Measurements from ENCODE around the gene IGSF22.
"Not testable (repeated sequence)": the region's sequence is repeated elsewhere in the genome, so short reads cannot be mapped to it uniquely, and the experiment has no call there.

Gene IGSF22

DNA sequence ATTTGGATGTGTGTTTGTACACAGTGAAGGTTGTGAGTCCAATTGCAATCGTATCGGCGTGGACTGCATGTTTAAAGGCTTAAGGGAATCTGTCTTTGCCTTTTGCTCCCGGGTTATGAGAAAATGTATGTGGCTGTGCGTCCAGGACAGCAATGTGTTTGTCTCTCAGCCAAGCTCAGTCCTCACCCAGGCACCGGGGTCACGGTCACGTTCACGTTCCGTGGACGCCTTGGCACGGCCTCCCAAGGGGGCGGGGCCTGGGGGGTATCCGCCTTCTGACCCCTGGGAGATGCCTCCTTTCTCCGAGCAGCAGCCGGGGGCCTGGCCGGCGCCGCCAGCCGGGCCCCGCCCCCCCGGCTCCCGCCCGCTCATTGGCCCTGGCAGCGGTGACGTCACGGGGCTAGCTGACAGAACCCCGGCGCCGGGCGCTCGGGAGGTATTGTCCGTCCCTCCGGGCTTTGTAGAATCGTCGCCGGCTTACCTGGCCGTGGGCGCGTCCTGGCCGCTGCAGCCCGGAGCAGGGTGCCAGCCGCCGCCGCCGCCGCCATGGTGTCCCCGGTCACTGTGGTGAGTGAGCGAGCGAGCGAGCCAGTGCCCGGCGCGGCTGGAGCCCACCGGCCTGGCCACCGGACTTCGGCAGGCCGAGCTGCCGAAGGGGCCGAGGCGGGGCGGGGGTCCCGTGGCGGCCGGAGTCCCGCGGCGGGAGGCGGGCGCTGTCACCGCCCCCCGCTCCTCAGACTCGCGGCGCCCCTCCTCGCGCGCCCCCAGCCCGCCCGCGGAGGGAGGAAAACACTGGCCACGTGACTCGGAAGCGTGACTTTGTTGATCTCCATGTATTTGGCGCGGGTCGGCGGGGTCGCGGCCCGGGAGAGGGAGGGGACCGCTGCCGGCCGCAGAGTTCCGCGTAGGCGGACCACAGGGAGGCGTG lies 27.4 kb downstream of the IGSF22 start, which contains the start of gene TMEM86A:
TSS of gene TMEM86A (plus strand) at position 439 of the 928 bp plus-strand sequence. CDS start at position 547, 108 bp downstream.
- Histone ChIP-seq H3K27me3 (ENCODE audit: control insufficient read depth, insufficient read depth, low read length) (peaks cover 30% of the 10 kb centered on the region), H3K36me3 (ENCODE audit: control insufficient read depth, low read depth, low read length) (no peaks in the 10 kb centered on the region), H3K9me3 (ENCODE audit: control insufficient read depth, low read depth, low read length) (no peaks in the 10 kb centered on the region), H3K27ac (ENCODE audit: low read length) (no peak within 1 kb of the TSS), H3K9ac (ENCODE audit: low read length) (peak within 1 kb of the TSS; percentile 40), H3K4me3 (ENCODE audit: low read length) (peak within 1 kb of the TSS; percentile 69), H3K4me1 (ENCODE audit: control insufficient read depth, low read depth, low read length) (no peaks in the 10 kb centered on the region)

- no peaks in the 10 kb centered on the region for H3K9me3 ChIP-seq (ENCODE audit: control insufficient read depth, low read depth, low read length)
- no peak overlapping the region for H3K9ac ChIP-seq (ENCODE audit: low read length)
- no peaks in the 10 kb centered on the region for H3K36me3 ChIP-seq (ENCODE audit: control insufficient read depth, low read depth, low read length)
- H3K4me1 ChIP-seq (ENCODE audit: control insufficient read depth, low read depth, low read length) = no peaks in the 10 kb centered on the region
- peaks cover 30% of the 10 kb centered on the region for H3K27me3 ChIP-seq (ENCODE audit: control insufficient read depth, insufficient read depth, low read length)
- H3K4me3 ChIP-seq (ENCODE audit: low read length) = no peak overlapping the region
- H3K27ac ChIP-seq (ENCODE audit: low read length) = no peak overlapping the region
These were observed 28.4 kb downstream of the IGSF22 start for GRCh38 chr11:18697576-18697975.

- Histone ChIP-seq H3K27me3 (ENCODE audit: control insufficient read depth, insufficient read depth, low read length) (peaks cover 30% of the 10 kb centered on the region), H3K27ac (ENCODE audit: low read length) (no peak overlapping the region), H3K9ac (ENCODE audit: low read length) (no peak overlapping the region), H3K4me1 (ENCODE audit: control insufficient read depth, low read depth, low read length) (no peaks in the 10 kb centered on the region), H3K36me3 (ENCODE audit: control insufficient read depth, low read depth, low read length) (no peaks in the 10 kb centered on the region), H3K4me3 (ENCODE audit: low read length) (no peak overlapping the region), H3K9me3 (ENCODE audit: control insufficient read depth, low read depth, low read length) (no peaks in the 10 kb centered on the region)
These were observed 29.3 kb downstream of the IGSF22 start for GRCh38 chr11:18696638-18697225.

DNA sequence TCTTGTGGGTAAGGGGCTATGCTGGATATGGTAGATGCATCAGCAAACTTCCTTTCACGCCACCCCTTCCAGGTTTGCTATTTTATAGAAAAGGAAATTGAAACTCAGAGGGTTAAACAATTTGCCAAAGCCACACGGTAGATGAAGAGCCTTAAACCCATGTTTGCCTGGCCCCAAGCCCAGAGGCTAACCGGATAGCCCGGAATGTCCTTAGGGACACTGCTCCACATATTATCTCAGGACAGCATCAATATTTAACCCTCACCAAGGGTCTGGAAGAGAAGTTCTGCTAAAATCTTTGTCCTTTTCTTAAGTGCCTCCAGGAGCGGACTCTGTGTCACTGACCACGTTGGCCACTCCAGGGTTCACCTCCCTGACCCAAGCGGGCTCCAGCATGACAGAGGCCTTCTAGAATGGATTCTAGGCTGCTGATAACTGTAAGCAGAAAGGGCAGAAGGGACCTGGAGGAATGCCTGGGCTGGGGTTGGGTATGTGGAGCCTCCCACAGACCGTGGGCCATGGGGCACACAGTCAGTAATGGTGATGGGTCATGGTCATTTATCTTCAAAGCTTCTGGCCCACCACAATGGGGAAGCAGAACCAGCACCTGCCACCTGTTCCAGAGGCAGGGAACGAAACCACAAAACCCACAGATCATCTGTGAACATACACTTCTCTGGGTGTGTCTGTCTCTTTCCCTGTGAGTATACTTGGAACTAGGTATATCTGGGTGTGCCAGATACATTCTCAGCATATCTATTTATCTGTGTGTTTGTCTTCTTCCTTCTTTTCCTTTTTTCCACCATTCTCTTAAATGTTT lies 32.8 kb downstream of the IGSF22 start:
- no peak overlapping the region for H3K4me3 ChIP-seq (ENCODE audit: low read length)
- no peak overlapping the region for H3K9ac ChIP-seq (ENCODE audit: low read length)
- H3K9me3 ChIP-seq (ENCODE audit: control insufficient read depth, low read depth, low read length) = no peaks in the 10 kb centered on the region
- peaks cover 19% of the 10 kb centered on the region for H3K27me3 ChIP-seq (ENCODE audit: control insufficient read depth, insufficient read depth, low read length)
- H3K27ac ChIP-seq (ENCODE audit: low read length) = no peak overlapping the region
- H3K4me1 ChIP-seq (ENCODE audit: control insufficient read depth, low read depth, low read length) = no peaks in the 10 kb centered on the region
- no peaks in the 10 kb centered on the region for H3K36me3 ChIP-seq (ENCODE audit: control insufficient read depth, low read depth, low read length)

DNA sequence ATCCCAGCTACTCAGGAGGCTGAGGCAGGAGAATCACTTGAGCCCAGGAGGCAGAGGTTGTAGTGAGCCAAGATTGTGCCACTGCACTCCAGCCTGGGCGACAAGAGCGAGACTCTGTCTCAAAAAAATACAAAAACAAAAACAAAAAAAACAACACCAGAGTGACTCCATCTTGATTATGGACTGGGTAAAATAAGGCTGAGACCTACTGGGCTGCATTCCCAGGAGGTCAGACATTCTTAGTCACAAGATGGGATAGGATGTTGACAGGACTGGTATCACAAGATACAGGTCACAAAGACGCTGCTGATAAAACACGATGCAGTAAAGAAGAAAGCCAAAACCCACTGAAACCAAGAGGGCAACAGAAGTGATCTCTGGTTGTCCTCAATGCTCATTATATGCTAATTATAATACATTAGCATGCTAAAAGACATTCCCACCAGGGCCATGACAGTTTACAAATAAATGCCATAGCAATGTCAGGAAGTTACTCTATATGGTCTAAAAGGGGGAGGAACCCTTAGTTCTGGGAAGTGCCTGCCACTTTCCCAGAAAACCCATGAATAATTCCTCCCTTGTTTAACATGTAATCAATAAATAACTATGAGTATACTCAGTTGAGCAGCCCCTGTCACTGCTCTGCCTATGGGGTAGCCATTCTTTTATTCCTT lies 34.4 kb downstream of the IGSF22 start:
- not testable (repeated sequence) for H3K4me1 ChIP-seq (ENCODE audit: control insufficient read depth, low read depth, low read length); H3K4me3 ChIP-seq (ENCODE audit: low read length); H3K27me3 ChIP-seq (ENCODE audit: control insufficient read depth, insufficient read depth, low read length); H3K9ac ChIP-seq (ENCODE audit: low read length); H3K27ac ChIP-seq (ENCODE audit: low read length); H3K36me3 ChIP-seq (ENCODE audit: control insufficient read depth, low read depth, low read length); H3K9me3 ChIP-seq (ENCODE audit: control insufficient read depth, low read depth, low read length)

- H3K27me3 ChIP-seq (ENCODE audit: control insufficient read depth, insufficient read depth, low read length) = no peaks in the 10 kb centered on the region
- no peak overlapping the region for H3K27ac ChIP-seq (ENCODE audit: low read length)
- H3K9me3 ChIP-seq (ENCODE audit: control insufficient read depth, low read depth, low read length) = no peaks in the 10 kb centered on the region
- H3K36me3 ChIP-seq (ENCODE audit: control insufficient read depth, low read depth, low read length) = no peaks in the 10 kb centered on the region
- no peak overlapping the region for H3K9ac ChIP-seq (ENCODE audit: low read length)
- no peaks in the 10 kb centered on the region for H3K4me1 ChIP-seq (ENCODE audit: control insufficient read depth, low read depth, low read length)
- no peak overlapping the region for H3K4me3 ChIP-seq (ENCODE audit: low read length)
These were observed 41.7 kb downstream of the IGSF22 start for GRCh38 chr11:18684267-18684666.

DNA sequence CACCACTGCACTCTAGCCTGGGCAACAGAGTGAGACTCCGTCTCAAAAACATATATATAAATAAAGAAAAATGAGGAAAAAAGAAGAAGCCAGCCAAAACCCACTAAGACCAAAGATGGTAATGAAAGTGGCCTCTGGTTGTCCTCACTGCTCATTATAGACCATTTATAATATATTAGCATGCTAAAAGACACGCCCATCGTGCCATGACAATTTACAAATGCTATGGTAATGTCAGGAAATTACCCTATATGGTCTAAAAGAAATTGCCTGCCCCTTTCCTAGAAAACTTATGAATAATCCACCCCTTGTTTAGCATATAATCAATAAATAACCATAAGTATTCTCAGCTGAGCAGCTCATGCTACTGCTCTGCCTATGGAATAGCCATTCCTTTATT lies 43.5 kb downstream of the IGSF22 start:
- Histone ChIP-seq H3K9me3 (ENCODE audit: control insufficient read depth, low read depth, low read length) (no peaks in the 10 kb centered on the region), H3K27me3 (ENCODE audit: control insufficient read depth, insufficient read depth, low read length) (no peaks in the 10 kb centered on the region), H3K36me3 (ENCODE audit: control insufficient read depth, low read depth, low read length) (no peaks in the 10 kb centered on the region), H3K4me1 (ENCODE audit: control insufficient read depth, low read depth, low read length) (no peaks in the 10 kb centered on the region), H3K4me3 (ENCODE audit: low read length) (no peak overlapping the region), H3K27ac (ENCODE audit: low read length) (no peak overlapping the region), H3K9ac (ENCODE audit: low read length) (no peak overlapping the region)

DNA sequence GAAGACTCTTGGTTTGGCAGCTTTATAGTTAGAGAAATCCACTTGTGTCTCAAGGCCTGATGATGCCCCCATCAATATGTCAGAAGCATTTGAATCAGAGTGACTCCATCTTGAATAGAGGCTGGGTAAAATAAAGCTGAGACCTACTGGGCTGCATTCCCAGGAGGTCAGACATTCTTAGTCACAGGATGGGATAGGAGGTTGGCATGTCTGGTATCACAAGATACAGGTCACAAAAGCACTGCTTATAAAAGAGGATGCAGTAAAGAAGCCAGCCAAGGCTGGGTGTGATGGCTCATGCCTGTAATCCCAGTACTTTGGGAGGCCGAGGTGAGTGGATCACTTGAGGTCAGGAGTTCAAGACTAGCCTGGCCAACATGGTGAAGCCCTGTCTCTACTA lies 44.0 kb downstream of the IGSF22 start:
- H3K27ac ChIP-seq (ENCODE audit: low read length); H3K36me3 ChIP-seq (ENCODE audit: control insufficient read depth, low read depth, low read length); H3K4me1 ChIP-seq (ENCODE audit: control insufficient read depth, low read depth, low read length); H3K9me3 ChIP-seq (ENCODE audit: control insufficient read depth, low read depth, low read length); H3K4me3 ChIP-seq (ENCODE audit: low read length); H3K9ac ChIP-seq (ENCODE audit: low read length); H3K27me3 ChIP-seq (ENCODE audit: control insufficient read depth, insufficient read depth, low read length): not testable (repeated sequence)

DNA sequence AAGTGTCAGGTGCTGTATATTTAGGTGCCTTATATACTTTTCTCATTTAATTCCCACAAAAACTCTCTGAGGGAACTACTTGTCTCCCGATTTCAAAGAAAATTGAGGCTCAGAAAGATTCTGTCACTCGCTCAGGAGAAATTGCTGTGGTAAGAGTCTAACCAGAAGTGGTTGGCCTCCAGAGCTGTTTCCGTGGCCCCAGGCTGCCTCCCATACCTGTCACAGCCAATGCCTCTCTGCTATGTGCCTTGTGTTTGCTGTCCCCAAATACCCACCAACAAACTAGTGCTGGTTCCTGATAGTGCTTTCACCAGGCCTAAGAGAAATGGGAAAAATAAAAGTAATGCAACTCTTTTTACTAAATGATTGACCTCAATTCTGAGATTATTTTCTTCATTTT lies 48.4 kb downstream of the IGSF22 start:
- H3K36me3 ChIP-seq (ENCODE audit: control insufficient read depth, low read depth, low read length) = no peaks in the 10 kb centered on the region
- no peaks in the 10 kb centered on the region for H3K27me3 ChIP-seq (ENCODE audit: control insufficient read depth, insufficient read depth, low read length)
- H3K27ac ChIP-seq (ENCODE audit: low read length) = no peak overlapping the region
- H3K9ac ChIP-seq (ENCODE audit: low read length) = no peak overlapping the region
- H3K4me3 ChIP-seq (ENCODE audit: low read length) = no peak overlapping the region
- no peaks in the 10 kb centered on the region for H3K9me3 ChIP-seq (ENCODE audit: control insufficient read depth, low read depth, low read length)
- no peaks in the 10 kb centered on the region for H3K4me1 ChIP-seq (ENCODE audit: control insufficient read depth, low read depth, low read length)

GRCh38 chr11:18676803-18677202 lies 49.2 kb downstream of the IGSF22 start:
- Histone ChIP-seq H3K4me1 (ENCODE audit: control insufficient read depth, low read depth, low read length) (no peaks in the 10 kb centered on the region), H3K27ac (ENCODE audit: low read length) (no peak overlapping the region), H3K36me3 (ENCODE audit: control insufficient read depth, low read depth, low read length) (no peaks in the 10 kb centered on the region), H3K27me3 (ENCODE audit: control insufficient read depth, insufficient read depth, low read length) (no peaks in the 10 kb centered on the region), H3K4me3 (ENCODE audit: low read length) (no peak overlapping the region), H3K9ac (ENCODE audit: low read length) (no peak overlapping the region), H3K9me3 (ENCODE audit: control insufficient read depth, low read depth, low read length) (no peaks in the 10 kb centered on the region)

GRCh38 chr11:18672209-18672608 lies 53.8 kb downstream of the IGSF22 start:
- not testable (repeated sequence) for H3K4me3 ChIP-seq (ENCODE audit: low read length); H3K9ac ChIP-seq (ENCODE audit: low read length); H3K4me1 ChIP-seq (ENCODE audit: control insufficient read depth, low read depth, low read length); H3K9me3 ChIP-seq (ENCODE audit: control insufficient read depth, low read depth, low read length); H3K27me3 ChIP-seq (ENCODE audit: control insufficient read depth, insufficient read depth, low read length); H3K27ac ChIP-seq (ENCODE audit: low read length); H3K36me3 ChIP-seq (ENCODE audit: control insufficient read depth, low read depth, low read length)

Measured in iPS-18a (cell line).